ENCODE data around the gene SPEN.

The SPEN gene

DNA sequence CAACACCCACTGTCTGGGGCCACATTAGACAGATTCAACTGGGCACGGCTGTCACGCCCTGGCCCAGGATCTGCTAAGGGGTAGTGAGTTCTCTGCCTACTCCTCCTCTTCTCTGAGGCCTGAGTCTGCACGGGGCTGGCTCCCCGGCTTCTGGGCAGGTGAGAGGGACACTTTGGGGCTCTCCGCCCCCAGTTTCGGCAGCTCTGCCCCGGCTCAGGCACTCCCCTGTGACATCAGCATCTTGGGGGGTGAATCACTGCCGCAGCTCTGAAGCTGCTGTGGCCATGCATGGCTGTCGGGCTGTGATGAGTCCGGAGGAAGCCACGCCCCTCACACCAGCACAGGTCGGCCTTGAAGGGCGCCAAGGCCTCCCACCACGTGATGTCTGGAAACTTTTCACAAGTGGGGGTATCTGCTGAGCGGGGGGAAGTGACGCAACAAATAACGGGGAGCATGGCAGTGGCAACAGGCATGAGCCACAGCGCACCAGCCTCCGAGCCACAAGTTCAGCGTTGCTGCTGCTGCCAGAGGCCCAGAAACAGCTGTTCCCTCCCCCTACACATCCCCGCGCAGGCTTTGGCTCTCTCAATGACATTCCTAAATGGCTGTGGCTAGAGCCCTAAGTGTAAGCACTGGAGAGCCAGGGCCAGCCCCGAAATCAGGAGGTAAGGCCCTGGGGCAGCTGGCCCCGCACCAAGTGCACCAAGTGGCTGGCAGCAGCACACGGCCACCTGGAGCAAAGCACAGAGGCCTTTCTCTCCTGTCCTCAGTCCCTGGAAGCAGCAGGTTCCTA lies 102.1 kb downstream of the SPEN start:
- peak; percentile 95 to 96 for DNase-seq

DNA sequence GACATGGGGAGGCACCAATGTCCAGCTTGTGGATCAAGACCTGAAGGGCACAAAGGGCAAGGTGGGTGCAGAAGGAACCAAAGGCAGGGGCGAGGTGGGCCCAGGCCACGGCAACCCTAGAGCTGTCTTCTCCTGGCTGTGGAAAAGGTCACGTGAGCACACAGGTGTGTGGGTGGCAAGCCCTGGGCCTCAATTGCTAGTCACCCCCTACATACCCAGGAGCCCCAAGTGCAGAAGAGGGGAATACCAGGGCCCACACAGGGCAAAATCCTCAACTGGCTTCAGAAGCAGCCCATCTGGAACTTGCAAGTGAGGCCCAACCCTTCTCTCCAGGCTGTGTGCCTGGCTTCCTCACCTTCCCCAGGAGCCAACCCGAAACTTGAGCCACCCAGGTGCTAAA lies 102.8 kb downstream of the SPEN start:
- DNase-seq = peak in 1 of 2 donors; percentile 28

DNA sequence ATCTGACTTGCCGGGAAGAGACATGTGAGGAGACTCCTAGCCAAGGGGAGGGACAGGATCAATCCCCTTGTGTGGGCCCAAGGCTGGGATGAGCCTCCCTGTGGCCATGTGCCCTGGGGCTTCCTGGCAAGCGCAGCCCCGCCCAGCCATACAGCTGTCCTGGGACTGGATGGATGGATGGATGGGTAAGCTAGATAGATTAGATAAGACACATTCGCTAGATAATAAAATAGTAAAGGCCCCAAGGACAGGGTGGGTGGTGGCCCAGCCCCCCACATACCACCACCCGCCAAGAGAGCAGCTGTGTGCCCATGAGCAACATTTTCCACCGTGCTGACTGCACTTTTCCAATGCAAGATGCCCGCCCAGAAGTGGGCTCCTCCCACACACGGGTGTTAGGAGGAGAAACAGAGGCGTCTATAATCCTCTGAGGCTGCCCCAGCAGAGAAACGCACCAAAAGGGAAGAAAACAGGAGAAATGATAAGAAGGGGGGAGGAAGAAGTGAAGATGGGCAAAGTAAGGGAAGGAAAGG lies 103.3 kb downstream of the SPEN start:
- DNase-seq = peak; percentile 24 to 55

DNA sequence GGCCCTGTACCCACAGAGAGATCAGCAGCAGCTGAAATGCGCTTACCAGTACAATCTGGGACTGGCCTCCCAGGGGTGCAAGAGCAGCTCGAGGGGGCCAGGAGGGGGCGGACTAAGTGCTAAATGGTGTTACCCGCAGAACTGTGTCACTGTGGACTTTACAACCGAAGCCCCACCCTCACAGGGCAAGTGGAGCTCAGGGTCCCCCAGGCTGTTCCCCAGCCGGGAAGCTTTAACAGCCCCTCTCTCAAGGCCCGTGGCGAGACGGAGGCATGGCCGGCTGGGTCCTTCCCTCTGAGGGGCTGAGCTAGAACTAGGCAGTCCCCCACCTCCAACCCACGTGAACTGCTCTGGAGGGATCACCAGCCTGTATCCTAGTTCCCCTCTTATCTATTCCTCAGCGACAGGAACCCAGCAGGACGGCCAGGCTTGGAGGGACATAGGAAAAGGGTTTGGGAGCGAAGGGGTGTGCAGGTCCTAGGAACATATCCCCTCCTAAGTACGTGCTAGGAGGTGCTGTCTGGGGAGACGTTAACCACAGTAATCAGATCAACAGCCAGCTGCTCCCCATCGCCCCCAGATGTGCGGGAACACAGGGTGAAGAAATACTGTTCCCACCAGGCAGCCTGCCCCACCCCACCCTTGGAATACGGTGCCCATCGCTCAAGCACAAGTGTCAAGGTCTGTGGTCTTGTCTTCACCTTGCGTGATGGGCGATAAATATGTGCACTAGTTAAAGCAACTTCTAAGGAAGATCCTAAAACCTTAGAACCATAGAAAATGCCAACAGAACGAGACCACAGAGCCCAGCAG lies 104.0 kb downstream of the SPEN start:
- peak; percentile 33 to 45 for DNase-seq

DNA sequence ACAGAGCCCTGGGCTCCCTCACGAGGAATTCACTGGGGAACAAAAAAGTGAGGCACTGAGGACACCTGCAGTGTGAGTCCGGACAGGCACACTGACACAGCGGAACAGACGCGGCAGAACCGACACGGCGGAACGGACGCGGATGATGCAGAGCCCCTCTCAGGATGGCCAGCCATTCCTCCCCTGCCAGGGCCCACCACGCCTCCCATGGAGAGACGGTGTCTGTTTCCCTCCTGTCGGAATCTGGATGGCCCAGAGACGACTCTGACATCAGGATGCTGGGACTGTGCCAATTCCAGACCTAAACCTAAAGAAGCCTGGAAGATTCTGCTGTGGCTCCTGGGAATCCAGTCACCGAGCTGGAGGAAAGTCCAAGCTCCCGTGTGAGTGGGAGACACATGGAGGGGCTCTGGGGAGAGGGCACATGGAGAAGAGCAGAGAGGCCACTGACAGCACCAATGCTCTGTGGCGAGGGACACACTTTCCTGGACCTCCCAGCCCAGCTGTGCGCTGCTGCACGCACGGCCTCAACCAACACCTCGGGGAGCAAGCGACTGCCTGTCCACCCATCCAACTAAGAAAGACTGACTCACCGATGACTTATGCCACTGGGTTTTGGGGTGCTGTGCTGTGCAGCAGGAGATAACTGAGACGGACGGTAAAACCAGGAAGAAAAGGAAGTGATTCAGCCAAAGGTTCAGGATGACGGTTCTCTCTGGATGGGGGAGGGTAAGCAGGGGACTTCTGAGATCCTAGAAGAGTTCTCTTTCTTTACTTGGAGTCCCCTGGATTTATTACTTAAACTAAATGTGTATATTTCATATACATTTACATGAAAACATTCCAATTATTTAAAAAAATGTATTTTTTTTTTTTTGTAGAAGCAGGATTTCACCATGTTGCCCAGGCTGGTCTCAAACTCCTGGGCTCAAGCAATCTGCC lies 105.1 kb downstream of the SPEN start:
- DNase-seq = peak in 1 of 2 donors; percentile 69

DNA sequence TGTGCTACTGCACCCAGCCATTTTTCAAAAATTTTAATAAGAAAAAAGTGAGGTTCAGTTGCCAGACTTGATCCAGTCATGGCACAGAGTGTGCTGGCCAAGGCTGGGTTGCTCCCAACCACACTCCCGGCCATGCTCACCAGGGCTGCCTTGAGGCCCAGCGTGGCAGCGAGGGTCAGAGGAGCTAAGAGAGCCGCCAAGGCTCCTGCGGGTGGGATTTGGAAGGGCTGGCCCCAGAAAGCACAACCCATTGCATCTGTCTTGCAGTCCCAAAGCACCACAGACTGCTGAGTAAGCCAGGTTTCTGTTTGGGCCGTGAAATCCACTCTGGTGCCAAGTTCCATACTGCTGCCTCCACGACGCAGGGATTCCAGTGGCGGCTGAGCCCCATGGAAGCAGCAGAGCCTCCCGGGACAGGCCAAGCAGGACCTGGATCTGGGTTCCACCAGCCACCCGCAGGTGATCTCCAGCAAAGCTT lies 105.8 kb downstream of the SPEN start:
- DNase-seq = no peak

DNA sequence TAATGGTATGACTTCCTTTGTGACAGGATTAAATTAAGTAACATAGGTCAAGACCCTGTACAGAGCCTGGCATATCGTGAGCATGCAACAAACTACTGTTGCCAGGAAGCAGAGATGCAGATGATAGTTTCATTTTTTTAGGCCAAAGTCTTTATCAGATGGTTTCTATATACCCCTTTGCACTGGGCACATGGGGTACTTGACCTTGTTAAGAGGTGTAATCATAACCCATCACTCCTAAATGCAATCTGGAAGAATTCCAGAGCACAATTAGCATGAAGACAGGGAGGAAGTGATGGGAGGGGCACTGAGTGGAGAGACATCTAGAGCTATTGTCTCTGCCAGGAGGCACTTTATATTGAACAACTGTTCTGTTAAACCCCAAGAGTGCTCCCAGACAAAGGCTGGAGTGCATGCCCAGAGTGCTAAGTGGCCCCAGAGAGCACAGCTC lies 106.3 kb downstream of the SPEN start:
- DNase-seq = no peak

DNA sequence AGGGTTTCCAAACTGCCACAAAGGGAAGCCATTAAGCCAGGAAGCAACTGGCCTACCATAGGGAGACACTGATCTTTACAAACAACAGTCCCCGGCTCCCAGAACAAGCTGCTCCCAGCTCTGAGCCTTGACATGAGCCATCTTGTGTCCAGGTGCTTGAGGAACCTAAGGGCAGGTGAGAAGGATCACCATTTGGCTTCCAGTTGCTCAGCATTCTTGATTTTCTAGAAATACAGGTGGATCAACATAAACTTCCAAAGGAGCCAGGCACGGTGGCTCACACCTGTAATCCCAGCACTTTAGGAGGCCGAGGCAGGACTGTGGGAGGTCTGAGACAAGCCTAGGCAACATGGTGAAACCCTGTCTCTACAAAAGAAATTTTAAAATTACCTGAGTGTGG lies 106.8 kb downstream of the SPEN start:
- DNase-seq = no peak

DNA sequence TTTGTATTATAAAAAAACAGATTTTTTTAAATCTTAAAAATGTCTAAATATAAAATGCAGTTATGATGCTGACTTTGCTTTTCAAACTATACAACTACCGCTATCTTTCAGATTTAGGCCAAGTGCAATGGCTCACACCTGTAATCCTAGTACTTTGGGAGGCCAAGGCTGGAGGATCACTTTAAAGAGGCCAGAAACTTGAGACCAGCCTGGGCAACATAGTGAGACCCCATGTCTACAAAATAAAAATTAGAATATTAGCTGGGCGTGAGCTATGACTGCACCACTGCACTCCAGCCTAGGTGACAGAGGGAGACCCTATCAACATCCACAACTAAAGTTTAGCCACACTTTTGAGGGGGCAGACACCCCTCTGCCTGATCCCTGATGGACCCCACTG lies 108.0 kb downstream of the SPEN start:
- DNase-seq = no peak

DNA sequence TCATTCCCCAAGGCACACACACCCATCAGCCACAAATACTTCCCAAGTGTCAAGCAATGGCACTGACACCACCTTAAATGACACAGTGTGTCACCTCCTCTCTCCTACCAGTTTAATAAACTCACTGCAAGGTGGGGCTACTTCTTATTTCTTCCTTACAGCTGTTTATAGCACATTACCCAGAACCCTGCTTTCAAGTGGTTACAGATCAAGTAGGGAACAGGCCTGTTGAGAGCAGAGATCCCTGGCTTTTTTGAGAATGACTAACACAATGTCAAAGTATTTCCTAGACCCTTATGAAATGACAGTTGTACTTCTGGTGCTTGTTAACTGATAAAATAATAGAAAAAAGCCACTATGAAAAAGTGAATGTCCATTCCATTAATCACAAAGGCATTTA lies 108.6 kb downstream of the SPEN start:
- DNase-seq = no peak

DNA sequence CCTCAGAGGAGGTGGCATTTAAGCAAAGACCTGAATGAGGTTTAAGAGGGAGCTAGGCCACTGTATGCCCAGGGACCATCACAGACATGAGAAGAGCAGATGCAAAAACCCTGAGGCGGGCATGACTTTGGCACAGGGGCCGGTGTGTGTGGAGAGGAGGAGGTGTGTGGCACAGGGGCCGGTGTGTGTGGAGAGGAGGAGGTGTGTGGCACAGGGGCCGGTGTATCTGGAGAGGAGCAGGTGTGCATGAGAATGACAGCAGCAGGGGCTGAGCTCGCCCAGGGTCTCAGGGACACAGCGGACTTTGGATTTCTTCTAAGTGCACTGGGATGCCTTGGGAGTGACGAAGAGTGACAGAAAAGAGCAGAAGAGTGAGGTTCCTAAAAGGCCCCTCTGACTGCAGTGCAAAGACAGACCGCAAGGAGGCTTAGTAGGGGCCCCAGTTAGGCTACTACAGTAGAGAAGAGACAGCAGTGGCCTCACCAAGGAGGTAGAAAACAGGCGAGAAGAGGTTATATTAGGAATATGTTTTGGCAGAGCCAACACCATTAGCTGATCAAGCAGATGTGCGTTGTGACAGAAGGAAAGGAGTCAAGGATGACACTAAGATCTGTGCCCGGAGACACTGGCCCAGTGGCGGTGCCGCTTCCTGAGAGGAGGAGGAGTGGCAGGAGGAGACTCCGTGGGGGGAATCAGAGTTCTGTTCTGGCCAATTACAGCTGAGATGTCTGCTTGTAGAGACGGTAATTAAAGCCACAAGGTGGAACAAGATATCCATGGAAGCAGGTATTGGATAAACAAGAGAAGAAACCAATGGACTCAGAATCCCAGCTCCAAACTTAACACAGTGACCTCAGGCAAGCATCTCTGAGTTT lies 110.0 kb downstream of the SPEN start:
- DNase-seq = no peak

DNA sequence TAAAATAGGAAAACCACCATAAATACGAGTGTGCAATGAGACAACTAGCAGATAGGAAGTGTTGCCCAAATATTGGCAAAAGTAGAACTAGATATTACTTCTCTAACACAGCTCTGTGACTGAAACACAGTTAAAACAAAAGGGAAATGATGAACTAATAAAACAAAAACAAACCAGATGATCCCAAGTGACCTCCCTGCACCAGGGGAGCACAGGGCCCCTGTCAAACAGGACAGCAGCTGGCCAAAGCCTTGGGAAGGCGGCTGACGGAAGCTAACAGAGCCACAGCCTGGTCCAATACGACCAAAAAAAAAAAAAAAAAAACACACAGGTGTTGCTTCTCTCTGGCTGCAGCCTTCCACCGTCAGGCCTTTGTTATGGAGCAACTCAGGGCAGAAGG lies 110.6 kb downstream of the SPEN start:
- no peak for DNase-seq

DNA sequence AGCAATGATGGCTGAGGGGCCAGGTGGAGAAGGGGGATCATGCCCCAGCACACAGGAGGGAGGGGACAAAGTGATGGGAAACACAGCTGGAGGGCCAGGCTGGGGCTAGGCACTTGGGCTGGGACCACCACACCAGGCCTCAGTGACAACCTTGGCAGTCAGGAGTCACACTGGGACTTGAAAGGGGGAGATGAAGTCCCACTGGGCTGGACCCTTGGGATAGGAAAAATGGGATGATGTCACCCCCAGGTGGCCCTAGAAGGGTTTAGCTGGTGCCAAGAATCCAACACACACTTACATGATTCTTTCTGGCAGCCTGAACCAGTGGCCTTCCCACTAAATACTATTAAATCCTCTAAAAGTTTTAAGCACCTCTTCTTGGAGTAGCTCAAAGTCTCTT lies 111.3 kb downstream of the SPEN start:
- DNase-seq = no peak

DNA sequence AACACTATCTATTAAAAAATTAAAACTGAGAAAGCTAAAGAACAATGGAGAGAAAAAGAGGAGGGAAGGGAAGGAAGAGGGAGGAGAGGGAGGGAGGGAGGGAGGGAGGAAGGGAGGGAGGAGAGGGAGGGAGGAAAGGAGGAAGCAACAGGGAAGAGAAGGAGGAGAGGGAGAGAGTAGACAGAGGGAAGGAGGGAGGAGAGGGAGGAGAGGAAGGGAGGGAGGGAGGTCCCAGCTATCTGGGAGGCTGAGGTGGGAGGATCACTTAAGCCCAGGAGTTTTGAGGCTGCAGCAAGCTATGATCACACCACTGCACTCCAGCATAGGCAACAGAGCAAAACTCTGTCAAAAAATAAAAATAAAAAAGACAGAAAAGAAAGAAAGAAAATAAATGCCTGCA lies 111.9 kb downstream of the SPEN start:
- no peak for DNase-seq

DNA sequence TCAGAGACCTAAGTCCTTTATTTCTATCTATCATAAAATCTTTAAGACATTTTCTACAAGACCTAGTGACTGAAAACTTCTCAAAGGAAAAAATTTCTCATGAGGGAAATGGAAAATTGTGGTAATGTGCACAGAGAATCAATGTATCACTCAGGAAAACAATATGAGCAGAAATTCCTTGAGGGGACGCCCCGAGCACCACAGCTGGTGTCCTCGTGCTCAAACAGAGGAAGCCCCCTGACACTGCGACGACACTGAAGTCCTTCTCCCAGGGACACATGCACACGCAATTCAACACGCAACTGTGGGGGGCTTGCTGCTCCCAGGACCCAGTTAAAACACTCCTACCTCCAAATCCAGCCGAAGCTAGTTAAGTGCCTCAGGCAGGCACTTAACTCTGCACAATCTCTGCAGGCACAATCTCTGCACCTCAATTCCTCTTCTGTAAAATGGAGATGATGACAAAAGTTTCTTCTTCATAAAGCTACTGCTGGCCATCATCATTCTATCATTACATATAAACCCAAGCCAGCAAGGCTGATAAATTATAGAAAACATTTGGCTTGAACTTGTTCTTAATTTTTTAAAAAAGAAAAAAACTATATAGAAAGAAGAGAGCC lies 112.4 kb downstream of the SPEN start:
- no peak for DNase-seq

DNA sequence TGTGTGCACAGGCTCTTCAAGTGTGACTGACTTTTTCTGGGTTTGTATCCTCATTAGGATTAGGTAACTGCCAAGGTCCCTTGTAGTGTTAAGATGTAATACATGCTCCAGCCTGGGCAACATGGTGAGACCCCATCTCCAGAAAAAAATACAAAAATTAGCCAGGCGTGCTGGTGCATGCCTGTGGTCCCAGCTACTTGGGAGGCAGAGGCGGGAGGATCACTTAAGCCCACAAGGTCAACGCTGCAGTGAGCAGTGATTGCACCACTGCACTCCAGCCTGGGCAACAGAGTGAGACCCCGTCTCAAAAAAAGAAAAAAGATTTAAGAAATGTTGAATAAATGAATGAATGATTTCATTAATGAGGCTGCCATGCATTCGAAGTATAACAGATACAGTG lies 113.3 kb downstream of the SPEN start:
- DNase-seq = no peak

DNA sequence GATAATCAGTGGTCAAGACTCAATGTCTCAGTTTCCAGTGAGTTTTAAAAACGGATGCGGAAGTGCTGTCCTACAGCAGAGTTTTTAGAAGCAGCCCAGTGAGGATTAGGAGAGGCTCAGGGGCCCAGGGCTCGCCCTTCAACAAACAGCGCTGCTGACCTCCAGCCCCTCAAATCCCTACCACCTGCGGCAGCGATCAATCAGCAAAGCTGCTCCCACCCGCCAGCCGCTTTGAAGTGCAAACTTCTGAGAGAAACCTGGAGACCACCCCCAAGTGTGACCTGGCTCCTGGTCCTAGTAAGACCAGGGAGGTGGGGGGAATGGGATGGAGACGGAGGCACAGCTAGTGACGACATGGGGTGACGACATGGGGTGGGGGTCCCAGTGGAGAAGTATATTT lies 114.0 kb downstream of the SPEN start:
- no peak for DNase-seq

DNA sequence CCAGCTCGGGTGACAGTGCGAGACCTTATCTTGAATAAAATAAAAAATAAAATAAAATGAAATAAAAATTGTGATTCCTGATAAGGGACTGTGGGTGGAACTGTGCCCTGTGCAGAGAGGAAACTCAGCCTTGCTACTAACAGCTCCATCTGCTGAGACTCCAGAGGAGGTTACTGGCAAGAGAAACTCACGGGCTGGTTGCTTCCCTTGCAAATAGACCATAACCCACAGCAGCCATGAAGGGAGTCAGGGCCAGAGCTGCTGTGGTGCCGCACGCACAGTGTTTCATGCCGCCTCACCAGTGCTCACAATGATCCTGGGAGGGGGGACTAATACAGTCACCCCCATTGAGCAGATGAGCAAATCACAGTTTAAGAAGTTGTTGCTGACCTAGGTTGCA lies 114.7 kb downstream of the SPEN start:
- DNase-seq = no peak

DNA sequence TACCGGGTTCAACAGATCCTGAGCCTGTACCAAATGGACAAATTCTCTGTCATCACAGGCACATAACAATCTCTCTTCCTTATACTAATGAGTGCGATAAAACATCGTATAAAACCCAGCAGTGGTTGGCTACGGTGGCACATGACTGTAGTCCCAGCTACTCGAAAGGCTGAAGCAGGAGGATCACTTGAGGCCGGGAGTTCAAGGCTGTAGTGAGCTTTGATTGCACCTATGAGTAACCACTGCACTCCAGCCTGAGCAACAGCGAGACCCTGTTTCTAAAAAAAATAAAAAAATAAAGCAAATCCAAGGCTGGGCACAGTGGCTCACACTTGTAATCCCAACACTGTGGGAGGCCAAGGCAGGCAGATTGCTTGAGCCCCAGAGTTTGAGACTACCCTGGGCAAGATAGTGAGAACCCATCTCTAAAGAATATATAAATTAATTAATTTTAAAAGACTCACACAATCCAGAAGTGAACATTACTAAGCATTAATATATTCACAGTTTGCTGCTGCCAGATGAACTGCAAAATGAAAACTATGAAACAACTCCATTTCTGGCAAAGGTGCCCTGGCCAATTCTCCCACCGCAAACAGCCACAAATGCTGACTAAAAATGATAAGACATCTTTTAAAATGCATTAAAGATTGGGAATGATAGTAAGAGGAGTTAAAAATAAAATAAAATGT lies 115.3 kb downstream of the SPEN start:
- DNase-seq = no peak

DNA sequence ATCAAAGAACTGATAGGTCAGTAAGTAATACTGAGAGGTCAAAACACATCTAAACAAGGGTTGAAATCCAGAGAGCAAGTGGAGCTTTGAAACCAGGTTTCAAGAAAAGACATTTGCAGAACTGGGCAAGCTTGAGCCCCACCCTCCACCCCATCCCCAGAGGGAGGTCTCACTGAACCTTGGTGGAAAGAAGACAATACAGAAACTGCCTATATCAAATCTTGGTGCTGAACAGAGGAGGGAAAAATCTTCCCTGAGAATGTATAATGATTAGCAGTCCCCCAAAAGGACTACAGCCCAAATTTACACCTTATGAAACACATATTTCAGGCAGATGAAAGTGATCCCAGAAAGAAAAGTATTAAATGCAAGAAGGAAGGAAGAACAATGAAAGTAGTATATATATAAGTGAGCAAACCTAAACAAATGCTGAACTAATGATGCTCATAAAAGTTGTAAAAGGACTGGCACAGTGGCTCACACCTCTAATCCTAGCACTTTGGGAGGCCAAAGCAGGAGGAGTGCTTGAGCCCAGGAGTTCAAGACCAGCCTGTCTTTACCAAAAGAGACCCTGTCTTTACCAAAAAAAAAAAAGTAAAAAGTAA lies 116.0 kb downstream of the SPEN start:
- no peak for DNase-seq

All from CD4-positive, alpha-beta T cell treated with Interleukin-1 beta for 1 hour (primary cell).